Neuronal stem cell (in vitro differentiated cells): Measurements from ENCODE around the gene KRT28.

Source experiments
- DNase-seq: peaks from one replicate; pipeline ENCODE4 v3.0.0-alpha.2; 2013; ENCODE audit warnings: low spot score
- H2AFZ ChIP-seq: one replicate; pipeline ENCODE4 v1.6.1; 2013; ENCODE audit warnings: mild to moderate bottlenecking, low read length, inconsistent platforms
- H2AK5ac ChIP-seq: 2 replicates; pipeline ENCODE4 v1.6.1; 2013; ENCODE audit warnings: low read depth, mild to moderate bottlenecking, inconsistent platforms, low read length, moderate library complexity, mixed read lengths
- H2BK120ac ChIP-seq: 2 replicates; pipeline ENCODE4 v1.6.1; 2013; ENCODE audit warnings: low read depth, mild to moderate bottlenecking, inconsistent platforms, low read length, moderate library complexity, mixed read lengths
- H2BK12ac ChIP-seq: one replicate; pipeline ENCODE4 v1.6.1; 2013; ENCODE audit warnings: low read length, inconsistent platforms
- H2BK15ac ChIP-seq: 2 replicates; pipeline ENCODE4 v1.6.1; 2013; ENCODE audit warnings: mild to moderate bottlenecking, low read length, inconsistent platforms, mixed read lengths
- H2BK5ac ChIP-seq: one replicate; pipeline ENCODE4 v1.6.1; 2013; ENCODE audit warnings: inconsistent platforms, mild to moderate bottlenecking, low read length, moderate library complexity
- H3K14ac ChIP-seq: one replicate; pipeline ENCODE4 v1.6.1; 2013; ENCODE audit warnings: low read length, inconsistent platforms
- H3K18ac ChIP-seq: 2 replicates; pipeline ENCODE4 v1.6.1; 2013; ENCODE audit warnings: low read length, inconsistent platforms
- H3K23ac ChIP-seq: 2 replicates; pipeline ENCODE4 v1.6.1; 2013; ENCODE audit warnings: low read depth, mild to moderate bottlenecking, mixed read lengths, low read length, inconsistent platforms; ENCODE audit not compliant: poor library complexity
- H3K27ac ChIP-seq: replicated peaks from 3 replicates; pipeline ENCODE4 v1.5.1; 2013; ENCODE audit warnings: low read length, inconsistent platforms
- H3K27me3 ChIP-seq, 3 experiments: 2 replicates each; pipeline ENCODE4 v1.6.1; 2013; ENCODE audit warnings: low read length in 3 of 3, mild to moderate bottlenecking in 2 of 3, inconsistent platforms in 1 of 3, low read depth in 1 of 3, mixed read lengths in 1 of 3, moderate library complexity in 1 of 3; ENCODE audit not compliant: control insufficient read depth in 3 of 3, insufficient read depth in 3 of 3
- H3K36me3 ChIP-seq, 2 donors: replicated peaks in 1 of 2; 2 replicates each; pipeline ENCODE4 v1.6.1; 2013; ENCODE audit warnings: low read length in 2 of 2; ENCODE audit not compliant: control insufficient read depth in 2 of 2, insufficient read depth in 2 of 2
- H3K4ac ChIP-seq: 2 replicates; pipeline ENCODE4 v1.6.1; 2013; ENCODE audit warnings: inconsistent platforms, mild to moderate bottlenecking, low read length, moderate library complexity
- H3K4me1 ChIP-seq, 2 donors: 1 replicate in 1 of 2; 2 replicates in 1 of 2; pipeline ENCODE4 v1.6.1; 2013; ENCODE audit warnings: low read length in 2 of 2, low read depth in 1 of 2; ENCODE audit not compliant: control insufficient read depth in 2 of 2, insufficient read depth in 1 of 2
- H3K4me2 ChIP-seq: one replicate; pipeline ENCODE4 v1.6.1; 2013; ENCODE audit warnings: mild to moderate bottlenecking, low read length, inconsistent platforms; ENCODE audit not compliant: insufficient read depth, poor library complexity, severe bottlenecking
- H3K4me3 ChIP-seq, 2 donors: 2 replicates each; pipeline ENCODE4 v1.5.1; 2013; ENCODE audit warnings: low read length in 2 of 2, mild to moderate bottlenecking in 2 of 2, inconsistent platforms in 1 of 2, moderate library complexity in 1 of 2
- H3K79me1 ChIP-seq: one replicate; pipeline ENCODE4 v1.6.1; 2013; ENCODE audit warnings: low read depth, mild to moderate bottlenecking, inconsistent platforms, low read length, moderate library complexity
- H3K9ac ChIP-seq: one replicate; pipeline ENCODE4 v1.6.1; 2013; ENCODE audit warnings: mild to moderate bottlenecking, low read depth, low read length, inconsistent platforms; ENCODE audit not compliant: poor library complexity
- H3K9me3 ChIP-seq, 2 donors: replicated peaks in 1 of 2; 2 replicates each; pipeline versions ENCODE3 to v1.6.1; 2013; ENCODE audit warnings: low read length in 2 of 2, mild to moderate bottlenecking in 2 of 2, inconsistent platforms in 1 of 2, low read depth in 1 of 2, mixed read lengths in 1 of 2, moderate library complexity in 1 of 2; ENCODE audit not compliant: control insufficient read depth in 2 of 2, insufficient read depth in 1 of 2
- H4K8ac ChIP-seq: one replicate; pipeline ENCODE4 v1.6.1; 2013; ENCODE audit warnings: low read depth, mild to moderate bottlenecking, inconsistent platforms, low read length, moderate library complexity
- H4K91ac ChIP-seq: one replicate; pipeline ENCODE4 v1.6.1; 2013; ENCODE audit warnings: low read length, low read depth, mild to moderate bottlenecking, inconsistent platforms; ENCODE audit not compliant: poor library complexity
- WGBS, 2 donors: extraction: QIAGEN DNeasy Blood & Tissue Kit; methylation state at CpG; one replicate each; pipeline ENCODE4 v1.1.7; 2013; ENCODE audit warnings: missing lambda C conversion rate in 2 of 2, mixed read lengths in 1 of 2; ENCODE audit not compliant: insufficient read length in 2 of 2, insufficient replicate concordance in 1 of 2; ENCODE audit errors: extremely low coverage in 2 of 2; 5-methylcytosine and 5-hydroxymethylcytosine counted together

The KRT28 gene

DNA sequence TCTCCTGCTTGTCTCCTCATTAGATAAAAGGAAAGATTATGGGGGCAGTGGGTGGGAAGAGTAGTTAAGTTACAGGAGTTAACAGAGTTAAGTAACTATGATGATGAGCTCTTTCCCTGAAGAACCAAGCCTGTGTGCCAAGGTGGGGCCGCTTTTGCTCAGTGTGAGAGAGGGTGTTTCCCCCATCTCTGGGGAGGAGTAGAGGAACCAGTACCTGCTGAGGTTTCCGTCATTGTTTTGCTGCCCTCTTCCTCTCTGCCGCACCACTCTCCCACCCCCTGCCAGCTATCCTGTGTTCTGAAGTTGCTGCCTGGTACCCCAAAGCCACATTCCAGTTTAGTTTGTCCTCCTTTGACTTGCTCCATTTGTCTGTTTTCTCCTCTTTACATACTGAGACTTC is 43.5 kb upstream of the KRT28 start:
- Histone ChIP-seq H4K8ac (no peak overlapping the region), H3K27me3 (no peaks in the 10 kb centered on the region)
- WGBS, 2 donors = no CpG with 5 or more reads among the region's 3 CpGs

DNA sequence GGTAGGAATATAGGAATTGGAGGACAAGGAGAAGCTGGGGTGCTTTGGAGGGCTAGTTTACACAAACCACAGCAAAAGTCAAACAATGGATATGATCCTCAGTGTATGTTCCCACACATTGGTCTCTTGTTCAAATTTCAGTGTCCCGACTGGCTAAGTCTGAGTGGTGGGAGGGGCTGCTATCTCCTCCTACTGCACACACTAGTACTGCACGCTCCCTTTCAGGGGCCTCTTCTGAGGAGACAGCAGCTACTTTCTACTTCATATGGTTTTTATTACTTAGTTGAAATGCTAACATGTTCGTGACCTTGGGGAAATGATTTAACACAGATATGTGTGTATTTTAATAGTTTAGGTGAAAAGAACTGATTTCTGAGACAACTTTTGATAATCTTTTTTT is 41.5 kb upstream of the KRT28 start:
- DNase-seq = no peak
- Histone ChIP-seq H3K9me3 (no peaks in the 10 kb centered on the region), H3K27me3 (no peaks in the 10 kb centered on the region), H3K27ac (no peak overlapping the region), H2AFZ (no peak overlapping the region), H3K36me3 (peaks cover 0 to under 1% of the 10 kb centered on the region in 2 donors), H3K4me2 (no peak overlapping the region), H2AK5ac (no peak overlapping the region), H4K8ac (no peak overlapping the region), H3K4ac (no peak overlapping the region), H3K23ac (no peak overlapping the region), H2BK15ac (no peak overlapping the region), H2BK5ac (no peak overlapping the region), H3K18ac (no peak overlapping the region), H3K79me1 (no peaks in the 10 kb centered on the region), H2BK12ac (no peak overlapping the region), H2BK120ac (no peak overlapping the region), H3K4me3 (no peak overlapping the region), H4K91ac (no peak overlapping the region), H3K4me1 (no peaks in the 10 kb centered on the region), H3K14ac (no peak overlapping the region), H3K9ac (no peak overlapping the region)
- WGBS, 2 donors = no CpG with 5 or more reads among the region's 3 CpGs

More for the DNA sequence above, 43.5 kb upstream of the KRT28 start:
- no peak overlapping the region for H3K27ac ChIP-seq
- H3K9me3 ChIP-seq = no peaks in the 10 kb centered on the region
- H3K23ac ChIP-seq = no peak overlapping the region
- H4K91ac ChIP-seq = no peak overlapping the region
- H2BK12ac ChIP-seq = no peak overlapping the region
- no peak overlapping the region for H2BK5ac ChIP-seq
- H3K9ac ChIP-seq = no peak overlapping the region
- H3K4ac ChIP-seq = no peak overlapping the region
- no peak overlapping the region for H3K4me3 ChIP-seq
- H3K14ac ChIP-seq = no peak overlapping the region
- H2AK5ac ChIP-seq = no peak overlapping the region
- no peaks in the 10 kb centered on the region for H3K4me1 ChIP-seq
- H2AFZ ChIP-seq = no peak overlapping the region
- no peak overlapping the region for H2BK120ac ChIP-seq
- no peaks in the 10 kb centered on the region for H3K36me3 ChIP-seq
- H3K4me2 ChIP-seq = no peak overlapping the region
- DNase-seq = no peak
- no peak overlapping the region for H3K18ac ChIP-seq
- H3K79me1 ChIP-seq = no peaks in the 10 kb centered on the region
- no peak overlapping the region for H2BK15ac ChIP-seq

DNA sequence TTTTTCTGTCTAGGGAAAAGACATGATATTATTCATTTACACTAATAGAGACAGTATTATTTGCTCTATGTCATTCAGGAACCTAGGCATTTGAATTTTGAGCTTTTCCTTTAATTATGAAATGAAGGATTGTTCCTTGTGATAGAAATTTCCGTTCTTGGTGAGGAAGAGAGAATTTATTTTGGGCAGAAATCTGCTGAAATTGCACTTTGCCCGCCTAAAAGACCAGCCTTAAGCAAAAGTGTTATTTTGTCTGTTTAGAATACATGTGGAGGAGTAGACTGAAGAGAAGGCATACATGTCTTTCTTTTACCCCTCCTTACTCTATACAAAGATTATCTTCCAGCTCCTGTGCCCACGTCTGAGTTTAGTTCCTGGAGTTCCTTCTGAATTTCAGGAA is 39.4 kb upstream of the KRT28 start:
- H3K27me3 ChIP-seq = no peaks in the 10 kb centered on the region

DNA sequence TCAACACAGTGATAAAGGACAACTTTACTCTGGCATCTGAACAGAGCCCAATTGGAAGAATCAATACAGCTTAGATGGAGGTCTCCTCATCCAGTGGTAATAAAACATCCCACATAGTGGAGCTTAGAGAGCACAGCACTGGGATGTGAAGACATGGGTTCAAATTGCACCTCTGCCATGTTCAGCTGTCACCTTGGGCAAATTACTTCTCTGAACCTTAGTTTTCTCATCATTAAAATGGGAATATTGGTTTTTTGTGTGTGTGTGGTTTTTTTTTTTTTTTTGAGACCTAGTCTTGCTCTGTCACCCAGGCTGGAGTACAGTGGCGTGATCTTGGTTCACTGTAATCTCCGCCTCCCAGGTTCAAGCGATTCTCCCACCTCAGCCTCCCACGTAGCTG is 36.3 kb upstream of the KRT28 start:
- Histone ChIP-seq H3K9ac (no peak overlapping the region), H3K9me3 (no peaks in the 10 kb centered on the region), H2BK12ac (no peak overlapping the region), H4K91ac (no peak overlapping the region), H2BK120ac (no peak overlapping the region), H3K36me3 (peaks cover 4 to 22% of the 10 kb centered on the region in 2 donors), H3K27me3 (no peaks in the 10 kb centered on the region), H3K79me1 (no peaks in the 10 kb centered on the region), H2AK5ac (no peak overlapping the region), H3K18ac (no peak overlapping the region), H4K8ac (no peak overlapping the region), H3K14ac (no peak overlapping the region), H3K23ac (no peak overlapping the region), H2AFZ (no peak overlapping the region), H3K4me1 (no peaks in the 10 kb centered on the region), H3K27ac (no peak overlapping the region), H3K4me3 (no peak overlapping the region), H3K4me2 (no peak overlapping the region), H3K4ac (no peak overlapping the region), H2BK5ac (no peak overlapping the region), H2BK15ac (no peak overlapping the region)
- WGBS, 2 donors = no CpG with 5 or more reads among the region's 4 CpGs
- no peak for DNase-seq

More for the DNA sequence above, 39.4 kb upstream of the KRT28 start:
- no peak overlapping the region for H3K23ac ChIP-seq
- no peaks in the 10 kb centered on the region for H3K79me1 ChIP-seq
- H2AK5ac ChIP-seq = no peak overlapping the region
- H3K4me2 ChIP-seq = no peak overlapping the region
- H3K36me3 ChIP-seq = peaks cover 4 to 21% of the 10 kb centered on the region in 2 donors
- H3K18ac ChIP-seq = no peak overlapping the region
- H3K27ac ChIP-seq = no peak overlapping the region
- no peak overlapping the region for H3K14ac ChIP-seq
- WGBS, 2 donors = no CpG with 5 or more reads among the region's 3 CpGs
- H3K9me3 ChIP-seq = no peaks in the 10 kb centered on the region
- no peak overlapping the region for H2BK5ac ChIP-seq
- no peak overlapping the region for H3K4me3 ChIP-seq
- no peak overlapping the region for H2BK12ac ChIP-seq
- no peaks in the 10 kb centered on the region for H3K4me1 ChIP-seq
- no peak overlapping the region for H2BK120ac ChIP-seq
- no peak overlapping the region for H4K8ac ChIP-seq
- no peak overlapping the region for H3K4ac ChIP-seq
- no peak overlapping the region for H4K91ac ChIP-seq
- H2BK15ac ChIP-seq = no peak overlapping the region
- no peak overlapping the region for H2AFZ ChIP-seq
- no peak for DNase-seq
- no peak overlapping the region for H3K9ac ChIP-seq
